ENCODE data around the gene TNC.
"Not testable (repeated sequence)": the region's sequence is repeated elsewhere in the genome, so short reads cannot be mapped to it uniquely, and the experiment has no call there.

TNC gene

DNA sequence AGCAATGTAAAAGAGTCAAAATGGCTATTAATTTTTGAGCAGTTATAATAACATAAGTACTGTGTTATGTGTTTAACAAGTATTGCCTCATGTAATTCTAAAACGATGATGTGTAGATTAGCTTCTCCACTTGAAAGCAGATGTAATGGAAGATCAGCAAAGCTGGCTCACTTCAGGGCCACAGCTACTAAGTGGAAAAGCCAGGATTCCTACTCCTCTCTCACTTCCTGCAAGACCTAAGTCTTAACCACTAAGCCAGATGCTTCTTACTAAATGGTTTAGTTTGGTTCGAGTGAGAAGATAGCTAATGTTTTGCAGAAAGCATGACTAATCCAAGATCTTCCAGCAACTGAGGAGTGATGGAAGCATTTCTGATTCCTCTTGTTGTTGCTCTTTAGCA, 15.7 kb upstream of the TNC start:
- DNase-seq: no peak

DNA sequence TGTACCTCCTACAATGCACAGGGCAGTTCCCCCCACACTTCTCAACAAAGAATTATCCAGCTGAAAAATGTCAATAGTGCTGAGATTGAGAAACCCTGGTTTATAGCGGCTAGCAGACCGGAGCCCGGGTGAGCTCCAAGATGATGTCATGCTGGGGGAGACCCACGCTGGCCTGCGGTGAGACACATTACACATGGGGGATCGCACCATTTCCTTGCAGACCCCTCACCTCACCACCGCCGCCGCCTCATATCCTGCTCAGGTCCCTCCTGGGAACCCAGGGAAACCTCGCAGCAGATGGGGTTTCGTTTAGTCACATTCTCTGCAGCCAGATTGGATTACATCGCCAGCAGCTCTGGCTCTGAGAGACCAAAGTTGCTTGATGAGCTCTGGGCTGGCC, 14.7 kb upstream of the TNC start:
- no peak for DNase-seq

GRCh38 chr9:115130176-115130575, 12.2 kb upstream of the TNC start:
- no peak for DNase-seq

GRCh38 chr9:115128726-115129125, 10.8 kb upstream of the TNC start:
- DNase-seq: not testable (repeated sequence)

DNA sequence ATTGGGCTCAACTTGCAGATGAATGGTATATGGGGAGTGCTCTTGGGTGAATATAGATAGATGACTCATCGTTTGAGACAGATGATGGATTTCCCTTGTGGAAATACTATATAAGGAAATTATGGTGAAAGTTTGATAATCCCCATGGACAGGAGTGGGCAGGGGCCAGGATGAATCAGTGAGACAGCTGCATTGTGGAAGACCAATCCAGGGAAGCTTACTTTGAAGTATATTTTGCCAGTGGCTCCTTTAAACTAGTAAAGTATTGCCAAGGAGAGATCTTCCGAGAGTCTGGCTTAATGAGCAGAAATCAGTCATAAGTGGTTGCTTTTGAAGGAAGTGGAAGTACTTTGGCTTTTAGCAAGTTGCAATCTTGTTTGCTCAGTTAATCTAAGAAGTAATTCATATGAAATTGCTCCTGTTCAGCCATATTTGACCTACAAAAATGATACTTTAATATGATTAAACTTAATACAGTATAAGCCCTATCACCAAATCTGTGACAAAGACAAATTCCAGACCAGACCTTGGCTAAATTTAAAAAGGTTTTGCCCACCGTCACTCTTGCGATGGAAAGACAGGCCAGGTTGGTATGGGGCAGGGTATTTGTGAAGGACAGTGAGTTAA, 9.3 kb upstream of the TNC start:
- DNase-seq: no peak

- no peak for DNase-seq
Measured at GRCh38 chr9:115126404-115126803, 8.4 kb upstream of the TNC start.

DNA sequence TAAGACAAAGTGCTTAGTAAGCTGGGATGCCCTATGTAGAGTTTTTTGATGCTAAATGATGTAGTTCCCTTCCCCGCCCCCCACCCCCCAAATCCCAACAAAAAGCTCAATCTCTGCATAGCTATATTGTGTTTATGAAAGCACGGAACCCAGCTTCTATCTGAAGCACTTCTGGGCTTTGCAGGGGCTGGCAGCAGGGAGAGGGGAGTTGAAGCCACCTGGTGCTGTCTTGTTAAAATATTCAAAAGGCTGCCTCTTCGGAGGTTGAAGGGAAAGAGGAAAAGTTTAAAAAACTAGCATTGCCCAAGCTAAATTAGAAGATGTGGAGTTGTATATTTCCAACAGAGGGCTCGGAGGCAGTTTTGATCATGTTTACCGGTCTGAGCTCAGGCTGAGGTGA, 5.0 kb upstream of the TNC start:
- DNase-seq: no peak

GRCh38 chr9:115121181-115121580, 3.2 kb upstream of the TNC start:
- DNase-seq: no peak

- DNase-seq: no peak
Measured at GRCh38 chr9:115118879-115119218, 892 bp upstream of the TNC start.

DNA sequence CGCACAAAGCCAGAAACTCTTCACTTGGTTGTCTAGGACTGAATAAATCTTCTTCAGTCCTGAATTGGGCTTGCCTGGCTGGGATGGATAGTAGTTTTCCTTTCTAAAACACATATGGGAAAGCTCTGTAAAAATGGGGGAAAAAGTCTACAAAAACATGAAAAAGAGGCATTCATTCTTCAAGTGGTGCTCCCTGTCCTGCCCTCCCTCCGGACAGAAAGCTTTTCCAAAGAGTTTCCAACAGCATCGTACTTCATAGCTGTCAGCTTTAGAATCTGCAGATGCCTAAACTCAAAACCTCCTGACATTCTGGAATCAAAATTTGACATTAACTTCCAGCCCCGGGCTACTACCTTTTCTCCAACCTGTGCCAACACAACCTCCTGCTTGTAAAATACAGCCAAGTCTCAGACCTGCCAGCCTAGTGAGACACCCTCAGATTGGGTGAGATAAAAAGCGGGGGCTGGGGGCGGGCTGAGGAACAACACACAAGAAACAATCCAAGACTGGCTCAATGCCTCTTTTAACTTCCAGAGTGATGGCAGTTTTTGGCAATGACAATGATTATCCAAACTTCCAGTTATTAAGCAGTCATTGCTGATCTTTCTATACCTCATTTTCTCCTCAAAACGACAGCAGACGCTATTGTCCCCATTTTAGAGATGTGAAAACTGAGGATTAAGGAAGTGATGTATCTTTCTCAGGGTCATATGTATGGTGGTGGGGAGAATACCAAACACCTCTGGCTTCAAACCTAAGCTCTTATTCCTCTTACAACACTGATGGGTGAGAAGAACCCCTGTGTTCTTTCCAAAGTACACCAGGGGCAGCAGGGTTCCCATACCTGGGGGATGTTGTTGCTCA, 1.3 kb downstream of the TNC start:
- no peak for DNase-seq

- no peak for DNase-seq
Measured at GRCh38 chr9:115115924-115116323, 2.0 kb downstream of the TNC start.

DNA sequence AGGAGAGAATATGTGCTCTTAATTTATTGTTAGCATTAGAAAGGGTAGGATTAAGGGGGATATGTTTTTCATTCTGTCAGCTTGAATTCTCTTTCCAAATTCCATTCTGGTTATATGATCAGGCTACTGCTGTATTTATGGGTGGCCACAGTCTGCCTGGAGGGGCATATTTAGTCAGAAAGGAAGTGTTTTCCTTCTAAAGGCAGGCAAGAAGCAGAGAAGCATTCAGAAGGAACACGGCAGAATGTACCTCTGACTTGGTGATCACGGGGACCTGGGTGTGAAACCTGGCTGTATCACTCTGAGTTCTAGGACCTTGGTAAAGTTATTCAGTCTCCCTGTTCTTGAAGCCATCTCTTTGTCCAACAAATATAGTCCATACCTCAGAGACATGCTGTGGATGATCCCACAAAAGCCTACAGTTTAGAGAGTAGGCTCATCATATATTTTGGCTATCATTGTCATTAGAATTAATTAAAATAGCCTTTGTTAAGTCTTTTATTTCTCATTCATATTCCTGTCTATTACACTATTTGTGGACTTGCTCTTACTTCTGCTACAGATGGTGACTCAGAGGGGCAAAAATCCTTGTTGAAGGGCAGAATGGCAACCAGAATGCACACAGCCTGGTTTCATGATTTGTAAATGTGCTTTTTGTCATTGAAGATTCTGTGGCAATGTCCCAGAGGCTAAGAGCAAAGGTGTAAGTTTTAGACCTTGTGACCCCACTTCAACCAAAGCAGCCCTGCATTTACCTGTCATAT, 2.7 kb downstream of the TNC start:
- DNase-seq: no peak

DNA sequence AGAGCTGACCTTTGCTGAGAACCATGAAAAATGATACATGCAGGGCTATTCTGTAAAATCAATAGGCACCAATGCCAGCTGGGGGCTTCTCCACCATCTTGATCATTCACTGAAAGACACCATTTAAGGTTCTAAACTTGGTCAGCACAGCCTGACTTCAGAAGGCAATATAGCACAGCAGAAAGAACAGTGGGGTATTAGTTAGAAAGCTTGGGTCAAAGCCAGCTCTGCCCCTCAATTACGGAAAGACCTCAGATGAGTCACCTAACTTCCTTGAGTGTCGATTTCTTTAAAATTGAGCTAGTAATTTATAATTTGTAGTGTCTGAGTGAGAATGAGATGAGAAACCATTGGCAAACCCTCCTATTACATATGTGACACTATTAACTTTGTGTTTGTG, 3.4 kb downstream of the TNC start:
- DNase-seq: no peak

DNA sequence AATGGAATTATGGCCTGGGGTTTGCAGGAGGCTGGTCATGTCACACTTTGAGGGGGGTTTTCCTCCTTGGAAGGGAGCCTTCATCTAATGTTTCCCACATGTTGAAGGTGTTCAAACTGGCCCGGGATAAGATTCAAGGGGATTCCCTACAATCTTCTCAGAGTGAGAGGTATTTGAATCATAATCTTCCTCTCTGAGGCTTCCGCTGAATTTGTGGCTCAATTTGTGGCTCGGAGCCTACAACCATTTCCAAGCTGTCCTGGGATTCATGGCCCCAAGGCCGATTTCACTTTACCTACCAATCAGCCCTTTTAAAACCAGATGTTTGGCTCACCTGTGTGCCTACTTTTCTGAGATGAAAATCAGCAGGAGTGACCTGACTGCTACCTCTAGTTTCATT, 3.9 kb downstream of the TNC start:
- no peak for DNase-seq

DNA sequence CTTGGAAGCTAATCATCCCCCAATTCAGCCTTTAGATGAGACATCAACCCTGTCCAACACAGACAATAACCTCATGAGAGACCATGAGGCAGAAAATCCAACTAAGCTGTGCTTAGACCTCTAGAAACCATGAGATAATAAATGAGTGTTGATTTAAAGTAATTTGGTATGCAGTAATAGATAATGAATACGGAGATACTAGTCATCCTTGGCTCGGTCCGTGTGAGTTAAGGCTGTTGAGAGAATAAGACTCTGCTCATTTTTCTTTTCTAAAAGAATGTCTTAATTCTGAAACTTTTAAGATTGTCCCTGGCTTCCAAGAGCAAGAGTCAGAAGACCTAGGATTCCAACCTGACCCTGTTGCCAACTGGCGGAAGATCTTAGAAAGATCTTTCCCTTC, 6.1 kb downstream of the TNC start:
- DNase-seq: no peak

DNA sequence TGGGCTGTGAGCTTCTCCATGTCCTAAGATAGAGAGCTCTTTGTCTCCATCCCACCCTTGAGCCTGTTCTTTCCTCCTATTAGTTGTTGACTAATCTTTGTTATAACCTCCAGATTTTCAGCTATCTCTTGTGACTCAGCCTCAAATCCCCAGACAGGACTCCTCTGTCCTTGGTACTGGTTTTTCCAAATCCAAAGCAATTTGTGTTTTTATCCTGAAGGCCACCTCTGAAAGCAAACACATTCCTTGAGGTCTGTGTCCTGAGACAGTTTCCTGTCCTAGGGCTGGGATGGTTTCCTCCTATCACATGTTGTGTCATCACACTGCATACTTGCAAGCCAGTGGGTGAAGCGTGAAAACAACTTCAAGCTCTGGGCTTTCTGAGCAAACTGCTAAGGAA, 8.5 kb downstream of the TNC start:
- DNase-seq: no peak

DNA sequence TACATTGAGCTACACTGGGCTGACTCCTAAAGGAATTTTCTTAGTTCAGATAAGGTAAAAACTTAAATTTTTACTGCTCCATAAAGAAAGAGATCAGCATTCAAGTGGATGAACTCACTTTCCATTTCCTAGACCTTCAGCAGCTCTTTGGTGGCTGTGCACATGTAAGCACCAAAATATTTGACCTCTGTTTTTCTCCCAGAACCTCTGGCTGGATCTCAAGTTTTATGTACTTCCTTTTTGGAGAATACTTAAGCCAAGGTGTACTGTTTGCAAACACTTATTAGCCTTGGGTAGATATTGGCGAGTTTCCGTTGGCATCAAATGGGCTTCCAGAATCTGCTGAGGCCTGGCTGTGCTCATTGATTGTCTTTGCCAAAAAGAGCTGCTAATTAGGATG, 10.3 kb downstream of the TNC start:
- no peak for DNase-seq

DNA sequence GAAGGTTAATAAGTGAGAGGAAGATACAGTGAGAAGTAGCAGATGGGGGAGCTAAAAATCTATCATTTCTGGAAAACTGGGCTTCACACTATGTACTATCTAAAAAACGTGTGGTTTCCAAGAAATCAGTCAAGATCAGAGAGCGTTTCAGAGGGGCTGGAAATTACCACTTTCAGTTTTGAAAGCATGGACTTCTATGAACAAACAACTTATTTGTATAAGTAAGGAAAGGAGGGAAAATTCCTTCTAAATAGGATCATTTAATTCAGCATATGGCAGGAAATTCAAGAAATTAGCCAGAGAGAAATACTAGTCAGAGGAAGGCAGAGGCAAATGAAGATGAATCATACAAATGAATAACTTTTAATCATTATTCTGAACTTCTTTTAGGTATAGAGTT, 11.3 kb downstream of the TNC start:
- DNase-seq: no peak

DNA sequence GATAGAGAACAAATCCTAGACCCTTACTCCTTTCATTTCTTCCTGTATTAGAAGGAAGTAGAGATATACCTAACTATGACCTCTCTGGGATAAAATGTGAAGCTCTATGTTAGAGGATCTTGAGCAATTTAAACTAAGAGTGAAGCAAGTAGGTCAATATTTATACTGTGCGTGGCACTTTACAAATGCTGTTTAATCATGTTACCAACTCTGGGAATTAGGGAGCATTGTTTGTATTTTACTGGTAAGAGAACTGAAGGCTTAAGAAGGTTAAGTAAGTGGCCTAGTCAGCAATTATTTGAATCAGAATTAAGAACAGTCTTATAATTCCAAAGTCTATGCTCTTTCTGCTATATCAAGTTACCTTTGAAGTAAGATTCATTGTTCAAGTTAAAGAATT, 12.0 kb downstream of the TNC start:
- DNase-seq: no peak

DNA sequence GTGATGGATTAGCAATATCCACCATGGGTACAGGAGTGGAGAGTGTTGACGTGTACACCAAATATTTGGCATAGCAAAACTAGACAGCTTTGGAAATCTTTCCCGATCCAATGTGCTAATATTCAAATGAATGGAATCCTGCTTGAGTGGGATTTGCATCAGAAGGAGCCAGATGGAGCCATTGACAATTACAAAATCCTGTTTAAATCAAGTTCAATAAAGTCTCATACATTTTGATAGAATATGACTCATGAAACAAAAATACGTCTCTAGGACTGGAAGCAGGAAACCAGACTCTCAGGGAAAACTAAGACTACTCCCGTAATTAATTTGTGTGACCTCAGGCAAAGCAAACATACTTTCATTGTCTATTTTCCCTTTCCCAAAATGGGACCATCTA, 13.0 kb downstream of the TNC start:
- no peak for DNase-seq

- DNase-seq: no peak
Measured at GRCh38 chr9:115103746-115104477, 14.0 kb downstream of the TNC start.

- DNase-seq: no peak
Measured at GRCh38 chr9:115099901-115100300, 18.1 kb downstream of the TNC start.

DNA sequence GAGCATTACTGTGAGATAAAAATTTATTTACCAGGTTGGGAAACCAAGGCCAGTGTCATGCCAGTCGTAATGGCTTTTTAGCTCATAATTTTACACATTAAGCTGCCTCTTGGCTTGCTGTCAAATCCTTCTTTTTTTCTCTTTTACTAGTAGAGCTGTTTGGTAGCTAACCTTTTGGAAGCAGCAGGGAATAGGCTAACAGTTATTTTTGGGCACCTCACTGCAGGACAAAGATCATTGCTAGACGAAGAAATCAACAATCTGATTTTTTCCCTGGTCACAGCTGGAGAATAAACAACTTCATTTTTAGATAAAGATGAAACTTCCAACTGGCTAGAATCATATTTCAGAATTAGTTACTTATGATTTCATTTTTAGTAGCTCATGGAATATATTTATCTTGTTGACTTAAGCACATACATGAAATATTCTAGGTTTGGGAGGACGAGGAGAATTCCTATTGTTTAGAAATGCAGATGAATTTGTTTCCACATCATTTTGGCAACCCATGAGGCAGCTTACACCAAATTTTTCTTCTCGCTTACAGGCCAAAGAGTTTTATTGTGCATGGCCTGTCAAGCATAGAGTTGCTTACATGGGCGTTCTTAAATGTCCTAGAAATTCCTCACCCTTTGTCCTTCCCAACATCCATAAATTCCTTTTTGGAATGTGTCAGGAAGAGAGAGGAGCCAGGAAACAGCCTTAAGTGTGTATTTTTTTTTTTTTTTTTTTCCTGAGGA, 19.6 kb downstream of the TNC start:
- no peak for DNase-seq

Measured in NCI-H510A (cell line).